ENCODE data around the gene SYNE2.

The SYNE2 gene

GRCh38 chr14:64249363-64249762 is 396.6 kb downstream of the SYNE2 start:
- no peak for DNase-seq (ENCODE audit: low read depth)

- peak; percentile 92 for DNase-seq (ENCODE audit: low read depth)
Measured at GRCh38 chr14:64253672-64254071, 400.9 kb downstream of the SYNE2 start.

GRCh38 chr14:64255756-64256155 is 403.0 kb downstream of the SYNE2 start:
- no peak for DNase-seq (ENCODE audit: low read depth)

- no peak for DNase-seq (ENCODE audit: low read depth)
Measured at GRCh38 chr14:64260418-64260817, 407.6 kb downstream of the SYNE2 start.

GRCh38 chr14:64265222-64265621 is 412.4 kb downstream of the SYNE2 start:
- no peak for DNase-seq (ENCODE audit: low read depth)

GRCh38 chr14:64266239-64266638 is 413.4 kb downstream of the SYNE2 start:
- DNase-seq (ENCODE audit: low read depth): peak; percentile 77

- no peak for DNase-seq (ENCODE audit: low read depth)
Measured at GRCh38 chr14:64272019-64272418, 419.2 kb downstream of the SYNE2 start.
